GM18907 (cell line): Measurements from ENCODE around the gene SP5.
"Not testable (repeated sequence)": the region's sequence is repeated elsewhere in the genome, so short reads cannot be mapped to it uniquely, and the experiment has no call there.

ENCODE experiments used
- ATAC-seq: cut with Tn5 transposase; IDR thresholded peaks from one replicate; pipeline ENCODE4 v1.9.1; 2021; ENCODE audit warnings: mild to moderate bottlenecking, moderate library complexity; ENCODE audit not compliant: unreplicated experiment

Gene SP5

DNA sequence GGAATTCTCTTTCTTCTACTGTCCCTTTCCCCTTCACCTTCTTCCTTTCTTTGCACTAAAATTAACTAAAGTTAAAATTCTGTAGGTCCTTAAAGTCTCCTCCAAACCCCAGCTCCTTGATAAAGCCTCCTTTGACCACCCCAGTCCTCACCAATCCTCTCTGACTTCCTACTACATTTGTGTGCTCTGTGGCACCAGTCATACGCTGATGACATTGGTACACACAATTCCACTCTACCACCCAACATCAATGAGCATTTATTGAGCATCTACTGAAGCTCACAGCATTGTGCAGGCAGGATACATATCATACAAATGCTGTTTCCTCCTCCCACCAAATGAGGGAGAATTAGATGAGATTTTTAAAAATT lies 4.5 kb upstream of the SP5 start:
- ATAC-seq, result no peak

DNA sequence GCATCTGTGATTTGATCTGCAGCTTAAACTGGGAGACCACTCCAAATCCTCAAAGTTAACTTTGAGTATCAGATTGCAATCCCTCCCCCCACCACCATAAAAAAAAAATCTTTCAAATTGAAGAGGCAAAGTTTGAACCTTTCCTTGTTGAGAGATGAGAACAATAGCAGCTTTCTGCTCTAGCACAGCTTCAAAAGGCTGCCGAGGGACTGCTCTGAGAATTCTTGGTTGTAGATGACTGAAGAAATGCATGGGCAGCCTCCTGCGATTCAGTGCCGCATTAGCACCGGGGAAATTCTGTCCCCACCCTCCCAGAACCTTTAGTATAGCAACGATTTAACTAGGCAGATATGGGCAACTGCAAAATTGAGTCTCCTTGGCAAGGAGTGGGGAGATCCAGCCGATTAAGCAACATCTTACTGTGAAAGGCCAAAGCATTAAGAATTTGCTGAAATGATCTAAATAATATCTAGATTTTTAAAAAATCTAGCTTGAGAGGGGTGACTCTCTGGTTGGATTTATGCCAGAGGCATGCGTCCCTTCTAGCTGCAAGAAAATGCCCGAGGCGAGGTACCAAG lies 3.9 kb upstream of the SP5 start:
- no peak for ATAC-seq

DNA sequence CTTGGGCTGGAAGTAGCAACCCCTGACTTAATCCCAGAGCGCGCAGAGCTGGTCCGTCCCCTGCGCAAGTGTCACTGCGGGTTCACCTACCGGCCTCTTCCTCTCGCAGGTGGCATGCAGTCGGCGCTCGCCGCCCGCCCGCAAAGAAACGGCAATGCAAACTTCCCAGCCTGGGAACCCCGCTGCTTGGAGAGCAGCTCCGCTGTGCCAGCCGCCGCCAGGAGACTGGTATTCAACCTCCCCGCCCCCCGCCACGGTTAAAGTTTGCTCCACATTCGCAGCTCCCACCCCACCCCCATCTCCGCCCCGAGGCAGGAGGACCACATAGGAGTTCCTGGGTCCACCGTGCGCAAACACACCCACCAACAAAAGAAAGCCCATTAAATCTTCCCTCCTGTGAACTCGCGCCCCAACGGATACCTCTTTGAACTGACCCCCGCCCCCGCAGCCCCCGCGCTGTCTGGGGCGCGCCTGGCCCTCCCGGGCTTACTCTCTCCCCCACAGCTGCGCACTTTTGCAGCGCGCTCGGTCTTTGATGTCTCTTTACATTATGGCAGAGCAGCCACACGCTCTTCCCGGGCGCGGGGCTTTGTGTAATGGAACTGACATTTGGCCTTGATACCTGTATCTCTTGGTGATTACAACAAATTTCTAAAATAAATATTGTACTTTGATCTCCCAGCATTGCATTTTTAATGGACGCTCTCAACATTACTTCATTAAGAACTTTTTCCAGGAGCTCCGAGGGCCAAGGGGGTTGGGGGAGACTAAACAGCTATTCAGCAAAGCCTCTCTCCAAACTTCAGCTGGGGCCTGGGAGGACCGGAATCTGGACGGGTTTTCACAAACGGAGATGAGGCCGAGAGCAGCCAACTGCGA lies 3.1 kb upstream of the SP5 start:
- ATAC-seq, result no peak

DNA sequence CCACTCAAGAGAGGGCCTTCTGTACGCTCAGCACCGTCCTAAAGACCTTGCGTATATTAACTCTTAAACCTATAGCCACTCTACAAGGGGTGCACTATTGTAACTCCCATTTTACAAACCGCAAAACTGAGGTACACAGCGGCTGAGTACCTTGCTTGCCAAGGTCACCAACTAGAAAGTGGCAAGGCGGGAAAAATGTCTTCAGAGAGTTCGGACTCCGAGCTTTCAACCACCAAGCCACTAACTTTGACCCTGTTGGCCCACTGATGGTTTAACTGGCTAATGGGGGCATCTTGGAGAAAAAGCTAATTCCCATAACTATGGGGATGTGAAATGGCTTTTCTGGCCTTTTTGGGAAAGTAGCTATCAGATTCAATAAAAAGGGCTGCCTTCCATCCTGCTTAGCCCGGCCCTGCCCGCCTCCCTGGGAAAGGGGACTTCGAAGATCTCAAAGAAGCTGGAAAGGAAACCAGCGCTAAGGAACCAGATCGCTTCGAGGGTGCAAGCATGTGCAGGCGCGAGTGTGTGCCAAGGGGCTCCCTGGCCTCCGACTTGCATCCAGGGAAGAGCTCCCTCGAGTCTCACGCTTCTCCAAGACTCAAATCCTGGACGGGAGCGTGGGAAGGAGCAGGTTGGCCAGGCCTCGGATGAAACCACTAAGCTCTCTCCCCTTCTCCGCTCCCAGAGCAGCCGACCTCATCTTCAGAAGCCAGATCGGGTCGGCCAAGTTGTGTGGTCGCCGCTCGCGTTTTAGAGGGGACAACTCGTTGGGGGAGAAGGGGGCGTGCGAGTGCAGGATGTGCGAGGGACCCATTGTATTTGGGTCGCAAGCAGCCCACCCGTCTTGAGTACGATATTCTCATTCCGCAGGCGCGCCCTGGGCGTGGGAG lies 2.2 kb upstream of the SP5 start:
- no peak for ATAC-seq

DNA sequence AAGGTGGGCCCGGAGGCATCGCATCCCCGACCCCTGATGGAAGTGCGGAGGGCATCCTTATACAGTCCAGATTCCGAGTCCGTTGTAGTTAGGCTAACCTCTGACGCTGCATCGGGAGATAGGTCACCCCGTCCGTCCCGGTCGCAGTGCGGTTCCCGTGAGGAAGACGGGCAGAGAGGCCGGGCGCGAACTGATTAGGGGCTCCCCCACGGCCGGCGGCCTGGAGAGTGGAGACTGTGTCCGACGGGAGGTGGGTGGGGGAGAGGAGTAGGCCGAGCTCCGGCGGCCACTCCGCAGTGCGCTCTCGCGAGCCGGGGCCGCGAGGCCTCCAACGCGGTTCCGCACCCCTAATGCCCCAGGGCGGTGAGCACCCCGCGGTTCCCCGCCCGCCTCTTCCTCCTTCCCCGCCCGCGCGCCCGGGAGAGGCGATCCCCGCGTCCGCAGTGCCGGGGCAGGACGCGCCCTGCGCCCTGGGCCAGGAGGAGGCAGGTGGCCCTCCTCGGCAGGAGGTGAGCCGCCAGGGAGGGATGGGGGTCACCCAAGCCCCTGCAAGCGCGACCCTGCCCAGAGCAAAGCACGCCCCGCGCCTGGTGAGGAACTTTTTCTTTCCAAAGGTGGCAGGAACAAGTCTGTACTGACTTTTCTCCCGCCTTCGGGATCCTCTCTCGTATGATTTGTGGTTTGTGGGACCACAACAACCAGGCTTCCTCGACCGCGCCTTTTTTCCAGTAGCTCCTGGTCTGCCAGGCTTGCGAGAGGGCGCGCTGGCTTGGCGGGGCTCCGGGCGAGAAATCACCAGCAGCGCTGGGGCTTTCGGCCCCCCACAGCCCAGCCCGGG lies 1.4 kb upstream of the SP5 start:
- ATAC-seq, result no peak

DNA sequence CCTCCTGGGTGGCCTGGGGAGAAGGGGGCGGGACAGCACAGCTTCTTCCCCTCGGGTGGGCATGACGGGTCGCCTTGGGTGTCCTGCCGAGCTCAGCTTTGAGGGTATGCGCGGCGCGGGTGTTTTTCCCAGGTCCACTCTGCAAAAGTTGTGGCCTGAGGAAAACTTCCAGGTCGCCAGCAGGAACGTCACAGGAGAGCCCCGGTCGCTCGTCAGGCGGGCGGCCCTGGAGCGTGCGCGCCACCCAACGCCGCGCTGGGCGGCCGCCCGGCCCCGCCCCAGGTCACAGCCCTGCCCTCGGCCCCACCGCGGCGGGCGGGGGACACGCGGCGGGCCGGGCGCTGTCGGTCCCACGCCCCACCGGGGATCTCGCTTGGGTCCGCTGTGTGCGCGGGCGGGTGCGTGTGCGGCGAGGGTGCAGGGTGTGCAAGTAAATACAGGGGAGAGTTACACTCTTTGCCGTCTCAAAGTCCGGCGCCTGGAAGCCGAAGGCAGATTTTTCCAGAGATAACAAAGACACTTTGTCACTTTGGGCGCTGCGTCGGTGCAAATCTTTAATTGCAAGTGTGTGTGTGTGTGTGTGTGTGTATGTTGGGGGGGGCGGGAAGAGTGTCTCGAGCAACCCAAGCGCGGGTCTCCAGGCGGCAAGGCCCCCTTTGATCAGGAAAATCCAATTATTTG lies 616 bp upstream of the SP5 start:
- ATAC-seq, result no peak

DNA sequence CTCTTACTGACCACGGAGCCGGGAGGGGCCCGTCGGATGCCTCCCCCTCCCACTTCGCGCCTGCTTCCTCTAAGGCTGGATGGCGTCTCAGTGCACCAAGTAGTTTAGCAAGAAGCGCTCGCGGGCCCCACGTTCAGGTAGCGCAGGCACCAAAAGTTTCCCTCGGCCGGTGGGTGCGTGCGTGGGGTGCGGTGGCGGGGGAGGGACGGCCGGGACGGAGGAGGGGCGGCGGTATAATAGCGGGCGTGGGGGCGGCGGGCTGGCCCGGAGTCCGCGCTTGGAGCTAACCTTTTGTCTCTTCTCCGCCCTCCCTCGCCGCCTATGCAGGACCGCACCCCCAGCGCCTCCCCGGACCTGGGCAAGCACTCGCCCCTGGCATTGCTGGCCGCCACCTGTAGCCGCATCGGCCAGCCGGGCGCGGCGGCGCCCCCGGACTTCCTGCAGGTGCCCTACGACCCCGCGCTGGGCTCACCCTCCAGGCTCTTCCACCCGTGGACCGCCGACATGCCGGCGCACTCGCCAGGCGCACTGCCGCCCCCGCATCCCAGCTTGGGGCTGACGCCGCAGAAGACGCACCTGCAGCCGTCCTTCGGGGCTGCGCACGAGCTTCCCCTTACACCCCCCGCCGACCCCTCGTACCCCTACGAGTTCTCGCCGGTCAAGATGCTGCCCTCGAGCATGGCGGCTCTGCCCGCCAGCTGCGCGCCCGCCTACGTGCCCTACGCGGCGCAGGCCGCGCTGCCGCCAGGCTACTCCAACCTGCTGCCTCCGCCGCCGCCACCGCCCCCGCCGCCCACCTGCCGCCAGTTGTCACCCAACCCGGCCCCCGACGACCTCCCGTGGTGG lies 1.0 kb downstream of the SP5 start:
- no peak for ATAC-seq

DNA sequence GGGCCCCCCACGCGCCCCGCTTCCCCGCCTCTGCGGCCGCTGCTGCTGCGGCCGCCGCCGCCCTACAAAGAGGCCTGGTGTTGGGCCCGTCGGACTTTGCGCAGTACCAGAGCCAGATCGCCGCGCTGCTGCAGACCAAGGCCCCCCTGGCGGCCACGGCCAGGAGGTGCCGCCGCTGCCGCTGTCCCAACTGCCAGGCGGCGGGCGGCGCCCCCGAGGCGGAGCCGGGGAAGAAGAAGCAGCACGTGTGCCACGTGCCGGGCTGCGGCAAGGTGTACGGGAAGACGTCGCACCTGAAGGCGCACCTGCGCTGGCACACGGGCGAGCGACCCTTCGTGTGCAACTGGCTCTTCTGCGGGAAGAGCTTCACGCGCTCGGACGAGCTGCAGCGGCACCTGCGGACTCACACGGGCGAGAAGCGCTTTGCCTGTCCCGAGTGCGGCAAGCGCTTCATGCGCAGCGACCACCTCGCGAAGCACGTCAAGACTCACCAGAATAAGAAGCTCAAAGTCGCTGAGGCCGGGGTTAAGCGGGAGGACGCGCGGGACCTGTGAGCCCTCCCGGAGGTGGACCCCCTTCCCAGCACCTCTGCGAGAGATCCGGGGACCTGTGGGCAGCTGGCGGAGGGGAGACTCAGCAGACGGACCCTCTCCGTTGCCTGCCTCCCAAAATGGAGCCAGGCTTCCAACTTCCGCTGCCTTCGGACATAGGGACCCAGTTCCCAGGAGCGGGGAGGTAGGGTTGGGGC lies 1.9 kb downstream of the SP5 start:
- ATAC-seq, result no peak

DNA sequence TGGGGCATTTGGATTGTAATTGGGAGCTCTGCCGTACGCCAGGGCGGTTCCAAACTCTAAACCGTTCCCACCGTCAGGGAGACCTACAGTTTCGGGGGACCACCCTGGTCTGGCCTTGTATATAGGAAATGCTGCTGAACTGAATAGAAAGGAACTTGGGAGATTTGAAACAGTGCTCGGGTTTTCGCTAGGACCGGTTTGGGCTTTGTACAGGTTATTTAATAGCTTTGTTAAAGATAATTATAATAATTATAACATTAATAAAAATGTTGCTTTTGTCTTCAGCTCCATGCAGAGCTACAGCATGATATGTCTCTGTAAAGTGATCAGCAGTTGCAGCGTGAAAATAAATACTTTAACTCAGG lies 2.4 kb downstream of the SP5 start:
- ATAC-seq, result no peak

DNA sequence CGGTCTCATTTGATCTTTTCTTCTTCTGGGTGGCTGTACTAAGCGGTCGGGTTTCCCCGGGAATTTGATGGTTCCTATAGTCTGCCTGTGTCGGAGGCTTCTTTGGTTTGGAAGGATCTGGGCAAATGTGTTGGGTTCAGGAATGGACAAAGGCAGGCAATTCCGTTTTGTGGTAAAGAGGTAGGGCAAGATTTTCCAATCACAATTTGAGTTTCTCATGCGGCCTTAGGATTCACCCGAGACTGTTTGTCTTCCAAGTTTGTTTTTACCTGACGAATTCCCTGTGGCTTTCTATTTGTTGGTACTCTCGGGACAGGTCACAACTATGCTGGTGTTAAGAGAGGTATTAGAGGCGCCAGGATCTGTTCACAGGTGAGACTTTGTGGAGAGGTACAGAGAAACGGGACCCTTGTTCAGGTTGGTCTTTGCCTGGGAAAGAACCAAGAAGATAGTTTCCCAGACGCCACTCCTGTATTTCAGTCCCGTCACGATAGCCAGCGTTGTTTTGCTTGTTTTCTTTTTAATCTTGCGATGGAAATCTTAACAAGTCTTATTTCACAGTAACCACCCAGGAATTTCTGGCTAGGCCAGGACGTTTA lies 3.0 kb downstream of the SP5 start:
- no peak for ATAC-seq

DNA sequence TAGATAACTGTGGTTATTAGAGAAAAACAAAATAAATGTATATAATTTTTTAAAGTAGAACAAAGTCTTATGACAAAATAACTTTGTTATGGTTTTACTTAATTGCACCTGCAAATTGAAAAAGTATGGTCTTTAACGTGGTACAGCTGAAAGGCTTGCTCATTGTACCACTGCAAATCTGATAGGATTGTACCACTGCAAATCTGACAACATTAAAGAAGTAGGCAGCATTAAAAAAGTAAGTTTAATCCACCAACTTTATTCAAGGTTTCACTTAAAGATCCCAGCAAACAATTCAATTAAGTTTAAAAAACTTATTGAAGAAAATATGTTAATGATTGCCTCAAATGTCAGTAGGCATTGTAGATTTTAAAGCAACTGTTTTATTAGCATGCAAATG lies 4.7 kb downstream of the SP5 start:
- ATAC-seq, result no peak

DNA sequence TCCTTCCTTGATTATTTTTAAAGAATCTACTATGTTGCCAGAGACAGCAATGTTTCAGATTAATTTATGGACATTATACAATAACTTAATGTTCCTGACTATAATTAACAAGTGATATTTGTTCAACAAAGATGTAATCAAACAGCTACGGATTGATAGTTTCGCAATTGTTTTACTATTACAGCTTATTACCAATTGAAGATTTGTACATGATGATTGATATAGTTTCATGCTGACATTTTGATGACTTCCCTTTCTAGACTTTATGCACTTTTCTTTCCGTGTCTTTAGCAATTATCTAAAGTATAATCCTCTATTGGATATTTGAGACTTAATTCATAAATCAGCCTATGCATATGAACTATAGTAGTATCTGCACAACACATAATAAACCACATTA lies 6.5 kb downstream of the SP5 start:
- no peak for ATAC-seq

DNA sequence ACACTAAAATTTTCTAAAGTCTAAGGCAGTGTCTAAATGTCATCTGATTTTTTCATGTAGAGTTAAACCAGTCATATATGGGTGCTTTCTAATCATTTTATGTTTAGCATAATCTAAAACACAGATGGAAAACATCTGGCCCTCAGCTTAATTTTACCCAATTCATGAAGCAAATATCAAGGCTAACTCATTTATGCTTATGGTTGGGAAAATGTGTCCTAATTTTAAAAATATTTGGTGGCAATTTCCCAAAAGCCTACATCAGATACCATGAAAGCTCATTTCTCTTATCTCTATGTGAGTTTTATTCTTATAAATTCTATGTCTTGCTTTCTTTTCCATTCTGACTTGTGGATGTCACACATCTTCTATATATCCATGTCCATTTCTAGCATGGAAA lies 7.2 kb downstream of the SP5 start:
- no peak for ATAC-seq

DNA sequence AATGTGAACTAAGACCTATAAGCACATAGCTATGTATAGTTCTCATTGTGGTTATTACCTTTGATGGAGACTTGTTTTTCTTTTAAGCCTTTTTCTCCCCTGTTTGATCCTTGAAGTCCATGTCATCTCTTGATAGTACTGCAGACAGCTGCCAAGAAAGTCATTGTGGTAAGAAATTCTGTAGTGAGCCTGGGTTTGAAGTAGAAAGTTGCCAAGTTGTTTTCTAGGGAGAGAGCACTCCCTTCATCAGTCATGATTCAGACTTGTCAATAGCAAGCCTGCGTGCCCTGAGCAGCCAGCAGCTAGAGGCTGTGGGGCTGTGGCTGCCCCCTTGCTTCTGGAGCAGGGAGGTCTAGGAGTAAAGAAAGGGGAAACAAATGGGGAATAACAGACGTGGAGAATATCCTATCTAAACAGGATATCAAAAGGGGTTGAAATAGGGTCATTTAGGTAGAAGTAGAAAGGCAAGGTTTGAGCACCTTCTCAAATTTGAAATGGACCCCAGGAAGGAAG lies 8.4 kb downstream of the SP5 start:
- no peak for ATAC-seq

DNA sequence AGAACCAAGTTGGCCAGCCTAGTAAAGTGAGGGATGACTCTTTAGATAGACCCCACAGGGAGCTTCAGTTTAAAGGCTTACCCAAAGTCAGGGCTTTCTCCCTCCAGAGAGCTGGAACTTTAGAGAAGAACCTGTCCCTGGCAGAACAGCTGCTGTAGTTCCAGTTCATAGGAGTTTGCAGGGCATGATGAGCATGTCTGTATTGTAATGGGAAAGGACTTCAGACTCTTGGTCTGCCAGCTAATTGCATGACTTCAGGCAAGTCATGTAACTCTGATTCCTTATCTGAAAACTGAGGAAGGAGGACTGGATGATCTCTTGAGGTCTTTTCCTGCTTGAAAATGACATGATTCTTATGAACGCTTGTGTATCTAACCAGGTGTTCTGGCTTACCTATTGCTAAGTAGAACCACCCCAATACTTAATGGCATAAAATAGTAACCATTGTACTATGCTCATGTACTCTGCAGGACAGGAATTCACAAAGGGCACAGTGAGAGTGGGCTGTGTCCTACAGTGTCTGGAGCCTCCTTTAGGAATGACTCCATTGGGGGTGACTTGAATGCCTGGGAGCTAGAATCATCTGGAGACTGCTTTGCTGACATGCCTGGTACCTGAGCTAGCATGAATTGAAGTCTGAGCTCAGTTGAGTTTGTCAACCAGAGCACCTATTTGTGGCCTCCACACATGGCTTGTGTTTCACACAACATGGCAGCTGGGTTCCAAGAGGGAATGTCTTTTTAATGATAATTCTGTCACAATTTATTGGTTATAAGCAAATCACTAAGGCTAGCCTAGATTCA lies 18.9 kb downstream of the SP5 start:
- ATAC-seq, result no peak

DNA sequence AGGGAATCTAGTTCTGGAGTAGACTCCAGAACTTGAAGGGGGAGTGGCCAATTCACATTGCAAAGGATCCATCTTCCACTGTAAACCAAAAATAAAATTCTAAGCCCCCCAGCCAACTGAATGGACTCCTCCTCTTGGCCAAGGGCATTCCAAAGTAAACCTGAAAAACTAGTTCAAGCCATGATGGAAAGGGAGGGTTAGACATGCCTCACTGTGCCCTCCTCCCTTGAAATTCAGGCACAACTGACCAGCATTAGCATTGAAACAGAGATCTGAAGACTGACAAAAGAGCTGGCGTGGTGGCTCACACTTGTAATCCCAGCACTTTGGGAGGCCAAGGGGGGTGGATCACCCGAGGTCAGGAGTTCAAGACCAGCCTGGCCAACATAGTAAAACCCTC lies 19.5 kb downstream of the SP5 start:
- not testable (repeated sequence) for ATAC-seq

DNA sequence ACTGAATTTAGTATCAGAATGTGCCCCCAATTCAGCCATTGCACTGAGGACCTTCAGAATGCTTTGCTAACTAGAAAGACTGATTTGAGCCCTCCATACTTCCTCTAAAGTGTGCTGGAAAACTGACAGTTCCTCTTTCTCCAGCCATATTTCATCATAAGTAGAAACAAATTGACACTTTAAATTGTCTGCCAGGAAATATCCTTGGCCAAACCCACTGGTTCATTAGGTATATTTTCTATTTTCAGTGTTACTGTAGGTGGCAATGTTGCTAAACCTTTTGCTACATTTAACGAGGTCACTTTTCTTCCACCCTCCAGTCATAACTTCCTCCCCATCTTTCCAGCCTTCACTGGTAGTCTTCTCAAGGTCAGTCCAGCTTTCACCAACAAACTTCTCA lies 21.5 kb downstream of the SP5 start:
- no peak for ATAC-seq
